HepG2 (cell line): ENCODE results near the gene TNP2. TPM values are rescaled to one million over a fixed set of nuclear protein-coding genes. Genes with fewer than 3 reads are reported as not detected.

Source experiments
- ATAC-seq: fragments of 200-7000 bp; cut with Tn5 transposase; 3 replicates; pipeline ENCODE4 v1.9.1; 2020; ENCODE audit warnings: mild to moderate bottlenecking, moderate library complexity
- BruUV-seq: library from RNA; stranded (reverse); fragments of 400-500 nt; replicated peaks from 2 replicates; lab custom pipeline; 2021; lab: Mats Ljungman, UMichigan
- CTCF ChIA-PET: fragments of 300-600 bp; formaldehyde crosslinking; extraction: SDS; loops from one replicate; lab custom pipeline; 2021; ENCODE audit warnings: low total read pairs, inconsistent platforms, low intra/inter-chr PET ratio; lab: Yijun Ruan, JAX
- POLR2A ChIA-PET: fragments of 350-600 bp; sonication (Branson Sonifier 250); formaldehyde crosslinking; loops from one replicate; lab custom pipeline; 2020; ENCODE audit warnings: antibody characterized with exemption, inconsistent platforms; lab: Yijun Ruan, JAX
- DNase-seq: peaks from one replicate; pipeline ENCODE4 v3.0.0-alpha.2; 2015; ENCODE audit warnings: low spot score
- FAIRE-seq: peaks from 3 replicates; lab custom pipeline; 2011; peaks lifted over from hg19 to GRCh38; lab: Jason Lieb, UNC
- H2AFZ ChIP-seq: one replicate; pipeline ENCODE4 v1.6.1; 2011; ENCODE audit warnings: low read length, inconsistent platforms
- H3K27ac ChIP-seq: fragments of 300-600 bp; 3 replicates; pipeline ENCODE4 v1.8.0; 2011; ENCODE audit warnings: mixed run types, mild to moderate bottlenecking, mixed read lengths, low read length, inconsistent platforms; ENCODE audit not compliant: insufficient read depth; ENCODE audit errors: extremely low read length
- H3K27me3 ChIP-seq, 2 experiments: fragments of 200-600 bp in 1 of 2; 2 replicates in 1 of 2; 3 replicates in 1 of 2; pipeline versions ENCODE4 v1.6.0 to v1.8.0; 2011; ENCODE audit warnings: low read length in 2 of 2, mild to moderate bottlenecking in 2 of 2, moderate library complexity in 2 of 2, inconsistent platforms in 1 of 2; ENCODE audit not compliant: insufficient read depth in 2 of 2, control insufficient read depth in 1 of 2
- H3K36me3 ChIP-seq, 2 experiments: fragments of 200-600 bp in 1 of 2; replicated peaks in 1 of 2; 2 replicates in 1 of 2; 3 replicates in 1 of 2; pipeline versions ENCODE4 v1.5.1 to v1.8.0; 2011; ENCODE audit warnings: low read length in 2 of 2, inconsistent platforms in 1 of 2; ENCODE audit not compliant: insufficient read depth in 2 of 2, control insufficient read depth in 1 of 2
- H3K4me1 ChIP-seq: 2 replicates; pipeline ENCODE4 v1.5.1; 2012; ENCODE audit warnings: low read length, inconsistent platforms; ENCODE audit not compliant: insufficient read depth
- H3K4me2 ChIP-seq: 2 replicates; pipeline ENCODE4 v1.6.0; 2011; ENCODE audit warnings: low read depth, low read length, inconsistent platforms
- H3K4me3 ChIP-seq, 3 experiments: fragments of 200-600 bp in 1 of 3; sonication (generic), shearing (Covaris generic) in 1 of 3; replicated peaks in 1 of 3; 2 replicates each; pipeline ENCODE4 v1.5.1; 2011 to 2016; ENCODE audit warnings: low read length in 3 of 3, inconsistent platforms in 2 of 3, low read depth in 2 of 3, mild to moderate bottlenecking in 2 of 3, control low read depth in 1 of 3, mixed read lengths in 1 of 3; ENCODE audit not compliant: insufficient read depth in 1 of 3
- H3K79me2 ChIP-seq: one replicate; pipeline ENCODE4 v1.6.1; 2011; ENCODE audit warnings: low read length, inconsistent platforms; ENCODE audit not compliant: insufficient read depth
- H3K9ac ChIP-seq: 2 replicates; pipeline ENCODE4 v1.6.0; 2011; ENCODE audit warnings: mild to moderate bottlenecking, low read depth, low read length, inconsistent platforms; ENCODE audit not compliant: insufficient read depth
- H3K9me3 ChIP-seq: 2 replicates; pipeline ENCODE4 v1.5.1; 2012; ENCODE audit warnings: mild to moderate bottlenecking, low read length
- H4K20me1 ChIP-seq: 2 replicates; pipeline ENCODE4 v1.6.0; 2011; ENCODE audit warnings: inconsistent platforms, mild to moderate bottlenecking, low read length, moderate library complexity; ENCODE audit not compliant: insufficient read depth
- ARID2 ChIP-seq: sonication (generic); formaldehyde crosslinking; IDR thresholded peaks from 2 replicates; pipeline ENCODE4 v1.8.1; 2022; ENCODE audit warnings: mild to moderate bottlenecking, missing genetic modification reagents, borderline replicate concordance
- PATZ1 ChIP-seq: sonication (generic); formaldehyde crosslinking; IDR thresholded peaks from 2 replicates; pipeline ENCODE4 v1.4.0; 2020; ENCODE audit warnings: missing genetic modification reagents
- SMAD1 ChIP-seq: sonication (generic); formaldehyde crosslinking; IDR thresholded peaks from 2 replicates; pipeline ENCODE4 v1.4.0; 2020; ENCODE audit warnings: missing genetic modification reagents, low read depth, mild to moderate bottlenecking, borderline replicate concordance
- TCF7L2 ChIP-seq: IDR thresholded peaks from 2 replicates; pipeline ENCODE4 v1.6.1; 2011; ENCODE audit warnings: mild to moderate bottlenecking, low read depth, low read length, moderate library complexity
- TP53 ChIP-seq: sonication (generic); formaldehyde crosslinking; conservative IDR thresholded peaks from 2 replicates; pipeline ENCODE4 v1.4.0; 2020; ENCODE audit warnings: missing genetic modification reagents
- ZIK1 ChIP-seq: sonication (generic); formaldehyde crosslinking; IDR thresholded peaks from 2 replicates; pipeline ENCODE4 v1.5.0; 2020; ENCODE audit warnings: mild to moderate bottlenecking, low read depth, missing genetic modification reagents, borderline replicate concordance
- ZNF253 ChIP-seq: sonication (generic); formaldehyde crosslinking; IDR thresholded peaks from 2 replicates; pipeline ENCODE4 v1.8.0; 2022; ENCODE audit warnings: mild to moderate bottlenecking, missing genetic modification reagents, borderline replicate concordance
- ZNF264 ChIP-seq: sonication (generic); formaldehyde crosslinking; IDR thresholded peaks from 2 replicates; pipeline ENCODE4 v1.4.0; 2020; ENCODE audit warnings: missing genetic modification reagents
- WGBS: methylation state at CpG from one replicate; pipeline ENCODE4 v1.1.6; 2017; ENCODE audit warnings: low lambda C conversion rate; 5-methylcytosine and 5-hydroxymethylcytosine counted together
- in situ Hi-C: cut with HindIII; loops from 2 replicates; pipeline ENCODE4 v1.10.0; 2017; ENCODE audit warnings: low pct_unique_long_range_greater_than_20kb; ENCODE audit not compliant: extremely low pct_ligation_motif_present
- intact Hi-C: fragments of 100-400 bp; cut with micrococcal nuclease; formaldehyde crosslinking; loops from one replicate; pipeline ENCODE4 v1.10.0; 2022; ENCODE audit not compliant: unreplicated experiment
- polyA plus RNA-seq, 8 experiments: library from polyadenylated mRNA; depleted of rRNA in 3 of 8; stranded (reverse) in 7 of 8; unstranded in 1 of 8; fragments of >200 nt; fragmentation: Illumina TruSeq in 4 of 8; extraction: Trizol in 4 of 8; gene quantifications; 2 replicates each; pipeline versions ENCODE4 v1.2.1 to v1.2.3, GENCODE V29; 2011 to 2016; ENCODE audit warnings: low read depth in 4 of 8, missing spikeins in 1 of 8, mixed read lengths in 1 of 8; ENCODE audit not compliant: insufficient read depth in 1 of 8
- total RNA-seq, 5 experiments: library from RNA; depleted of rRNA; stranded (reverse); fragments of >200 nt; fragmentation: Illumina TruSeq; extraction: Trizol; gene quantifications; 2 replicates each; pipeline ENCODE4 v1.2.3, GENCODE V29; 2016; ENCODE audit warnings: low read depth in 1 of 5
- TF ChIP-seq, protein P1 (sequence below): sonication (generic); formaldehyde crosslinking; IDR thresholded peaks from 2 replicates; pipeline ENCODE4 v1.4.0; 2020; ENCODE audit warnings: missing genetic modification reagents
- TF ChIP-seq, protein P2 (sequence below): sonication (generic); formaldehyde crosslinking; IDR thresholded peaks from 2 replicates; pipeline ENCODE4 v1.5.0; 2020; ENCODE audit warnings: mild to moderate bottlenecking, missing genetic modification reagents
- TF ChIP-seq, protein P3 (sequence below): sonication (generic); formaldehyde crosslinking; IDR thresholded peaks from 2 replicates; pipeline ENCODE4 v1.4.0; 2020; ENCODE audit warnings: missing genetic modification reagents, borderline replicate concordance
- TF ChIP-seq, protein P4 (sequence below): sonication (generic); IDR thresholded peaks from 2 replicates; pipeline ENCODE4 v1.6.1; 2016; ENCODE audit warnings: low read depth, borderline replicate concordance

TNP2 gene
- total and polyA plus RNA-seq, 2 of the 13 experiments (the other 11 are each of a cell fraction or from before 2014, with no cell fraction given): not detected

DNA sequence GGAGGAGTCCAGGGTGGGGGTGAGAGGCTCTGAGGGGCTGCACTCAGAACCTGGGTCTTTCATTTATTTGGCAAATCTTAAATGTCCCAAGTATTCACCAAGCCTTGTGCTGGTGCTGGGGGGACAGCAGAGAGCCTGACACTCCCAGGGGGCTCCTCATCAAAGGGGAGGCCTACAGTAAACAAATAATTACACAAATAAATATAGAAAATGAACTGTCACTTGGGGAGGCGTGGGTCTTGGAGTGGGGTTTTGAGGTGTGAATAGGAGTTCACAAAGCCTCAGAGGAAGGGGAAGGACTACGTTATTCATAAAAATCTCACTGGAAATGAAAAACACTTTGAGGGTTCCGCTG, 27.2 kb upstream of the TNP2 start:
- POLR2A ChIA-PET: interaction anchor here (0.7 to 6.2 kb wide), 19 partner anchors 8 to 91 kb away, joined by 3 to 167 read pairs (median 8); partner anchors contain the start of genes PRM1, PRM2, PRM3 and SOCS1
- Histone ChIP-seq H3K9ac (peak overlapping the region; percentile 48), H3K27ac (peak overlapping the region; percentile 68), H3K79me2 (no peaks in the 10 kb centered on the region), H3K4me2 (peak overlapping the region; percentile 80), H3K4me1 (peaks cover 98% of the 10 kb centered on the region), H3K36me3 (no peaks in the 10 kb centered on the region), H4K20me1 (no peaks in the 10 kb centered on the region), H2AFZ (no peak overlapping the region), H3K27me3 (no peaks in the 10 kb centered on the region), H3K9me3 (no peaks in the 10 kb centered on the region), H3K4me3 (peak overlapping the region in 2 of 3 experiments; percentile 15 to 67; a peak in 3 of 6 replicates)
- DNase-seq (no peak), FAIRE-seq (no peak), ATAC-seq (no peak)
- intact Hi-C loops: loop anchor here (2.0 to 5.0 kb wide), 4 partner anchors 16 to 189 kb away; partner anchors contain the start of genes PRM1 and SOCS1
- WGBS: 2% methylated on average over 3 of the region's 3 CpGs
- no TSS peak for BruUV-seq
- in situ Hi-C loops: no loop called here
- CTCF ChIA-PET: no interaction called here
- 0 out of 2 replicates have a peak, but pooled peaks have one; percentile 19 for TF ChIP-seq ARID2 (CRISPR knock-in tag)
- TF ChIP-seq, protein P1, sequence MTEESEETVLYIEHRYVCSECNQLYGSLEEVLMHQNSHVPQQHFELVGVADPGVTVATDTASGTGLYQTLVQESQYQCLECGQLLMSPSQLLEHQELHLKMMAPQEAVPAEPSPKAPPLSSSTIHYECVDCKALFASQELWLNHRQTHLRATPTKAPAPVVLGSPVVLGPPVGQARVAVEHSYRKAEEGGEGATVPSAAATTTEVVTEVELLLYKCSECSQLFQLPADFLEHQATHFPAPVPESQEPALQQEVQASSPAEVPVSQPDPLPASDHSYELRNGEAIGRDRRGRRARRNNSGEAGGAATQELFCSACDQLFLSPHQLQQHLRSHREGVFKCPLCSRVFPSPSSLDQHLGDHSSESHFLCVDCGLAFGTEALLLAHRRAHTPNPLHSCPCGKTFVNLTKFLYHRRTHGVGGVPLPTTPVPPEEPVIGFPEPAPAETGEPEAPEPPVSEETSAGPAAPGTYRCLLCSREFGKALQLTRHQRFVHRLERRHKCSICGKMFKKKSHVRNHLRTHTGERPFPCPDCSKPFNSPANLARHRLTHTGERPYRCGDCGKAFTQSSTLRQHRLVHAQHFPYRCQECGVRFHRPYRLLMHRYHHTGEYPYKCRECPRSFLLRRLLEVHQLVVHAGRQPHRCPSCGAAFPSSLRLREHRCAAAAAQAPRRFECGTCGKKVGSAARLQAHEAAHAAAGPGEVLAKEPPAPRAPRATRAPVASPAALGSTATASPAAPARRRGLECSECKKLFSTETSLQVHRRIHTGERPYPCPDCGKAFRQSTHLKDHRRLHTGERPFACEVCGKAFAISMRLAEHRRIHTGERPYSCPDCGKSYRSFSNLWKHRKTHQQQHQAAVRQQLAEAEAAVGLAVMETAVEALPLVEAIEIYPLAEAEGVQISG: 0 out of 2 replicates have a peak, but pooled peaks have one; percentile 8
- TF ChIP-seq, protein P2, sequence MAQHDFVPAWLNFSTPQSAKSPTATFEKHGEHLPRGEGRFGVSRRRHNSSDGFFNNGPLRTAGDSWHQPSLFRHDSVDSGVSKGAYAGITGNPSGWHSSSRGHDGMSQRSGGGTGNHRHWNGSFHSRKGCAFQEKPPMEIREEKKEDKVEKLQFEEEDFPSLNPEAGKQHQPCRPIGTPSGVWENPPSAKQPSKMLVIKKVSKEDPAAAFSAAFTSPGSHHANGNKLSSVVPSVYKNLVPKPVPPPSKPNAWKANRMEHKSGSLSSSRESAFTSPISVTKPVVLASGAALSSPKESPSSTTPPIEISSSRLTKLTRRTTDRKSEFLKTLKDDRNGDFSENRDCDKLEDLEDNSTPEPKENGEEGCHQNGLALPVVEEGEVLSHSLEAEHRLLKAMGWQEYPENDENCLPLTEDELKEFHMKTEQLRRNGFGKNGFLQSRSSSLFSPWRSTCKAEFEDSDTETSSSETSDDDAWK (CRISPR knock-in tag): no peak
- 0 out of 2 replicates have a peak, but pooled peaks have one; percentile 3 for TF ChIP-seq SMAD1
- TF ChIP-seq ZNF264 (CRISPR knock-in tag): no peak
- peak; percentile 54; the same call in 1 of the 2 replicates for TF ChIP-seq PATZ1 (CRISPR knock-in tag)
- TF ChIP-seq ZNF253 (CRISPR knock-in tag): no peak
- TF ChIP-seq, protein P3, sequence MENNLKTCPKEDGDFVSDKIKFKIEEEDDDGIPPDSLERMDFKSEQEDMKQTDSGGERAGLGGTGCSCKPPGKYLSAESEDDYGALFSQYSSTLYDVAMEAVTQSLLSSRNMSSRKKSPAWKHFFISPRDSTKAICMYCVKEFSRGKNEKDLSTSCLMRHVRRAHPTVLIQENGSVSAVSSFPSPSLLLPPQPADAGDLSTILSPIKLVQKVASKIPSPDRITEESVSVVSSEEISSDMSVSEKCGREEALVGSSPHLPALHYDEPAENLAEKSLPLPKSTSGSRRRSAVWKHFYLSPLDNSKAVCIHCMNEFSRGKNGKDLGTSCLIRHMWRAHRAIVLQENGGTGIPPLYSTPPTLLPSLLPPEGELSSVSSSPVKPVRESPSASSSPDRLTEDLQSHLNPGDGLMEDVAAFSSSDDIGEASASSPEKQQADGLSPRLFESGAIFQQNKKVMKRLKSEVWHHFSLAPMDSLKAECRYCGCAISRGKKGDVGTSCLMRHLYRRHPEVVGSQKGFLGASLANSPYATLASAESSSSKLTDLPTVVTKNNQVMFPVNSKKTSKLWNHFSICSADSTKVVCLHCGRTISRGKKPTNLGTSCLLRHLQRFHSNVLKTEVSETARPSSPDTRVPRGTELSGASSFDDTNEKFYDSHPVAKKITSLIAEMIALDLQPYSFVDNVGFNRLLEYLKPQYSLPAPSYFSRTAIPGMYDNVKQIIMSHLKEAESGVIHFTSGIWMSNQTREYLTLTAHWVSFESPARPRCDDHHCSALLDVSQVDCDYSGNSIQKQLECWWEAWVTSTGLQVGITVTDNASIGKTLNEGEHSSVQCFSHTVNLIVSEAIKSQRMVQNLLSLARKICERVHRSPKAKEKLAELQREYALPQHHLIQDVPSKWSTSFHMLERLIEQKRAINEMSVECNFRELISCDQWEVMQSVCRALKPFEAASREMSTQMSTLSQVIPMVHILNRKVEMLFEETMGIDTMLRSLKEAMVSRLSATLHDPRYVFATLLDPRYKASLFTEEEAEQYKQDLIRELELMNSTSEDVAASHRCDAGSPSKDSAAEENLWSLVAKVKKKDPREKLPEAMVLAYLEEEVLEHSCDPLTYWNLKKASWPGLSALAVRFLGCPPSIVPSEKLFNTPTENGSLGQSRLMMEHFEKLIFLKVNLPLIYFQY (CRISPR knock-in tag): no peak
- peak; percentile 3; the same call in 1 of the 2 replicates for TF ChIP-seq TP53 (CRISPR knock-in tag)
- peak; percentile 44; the same call in 1 of the 2 replicates for TF ChIP-seq TCF7L2
- TF ChIP-seq, protein P4, sequence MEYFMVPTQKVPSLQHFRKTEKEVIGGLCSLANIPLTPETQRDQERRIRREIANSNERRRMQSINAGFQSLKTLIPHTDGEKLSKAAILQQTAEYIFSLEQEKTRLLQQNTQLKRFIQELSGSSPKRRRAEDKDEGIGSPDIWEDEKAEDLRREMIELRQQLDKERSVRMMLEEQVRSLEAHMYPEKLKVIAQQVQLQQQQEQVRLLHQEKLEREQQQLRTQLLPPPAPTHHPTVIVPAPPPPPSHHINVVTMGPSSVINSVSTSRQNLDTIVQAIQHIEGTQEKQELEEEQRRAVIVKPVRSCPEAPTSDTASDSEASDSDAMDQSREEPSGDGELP: 0 out of 2 replicates have a peak, but pooled peaks have one; percentile 4
- TF ChIP-seq ZIK1 (CRISPR knock-in tag): 0 out of 2 replicates have a peak, but pooled peaks have one; percentile 11
